Spleen (tissue), 11 donors: ENCODE data around the gene SHISA5. TPM values are rescaled to one million over a fixed set of nuclear protein-coding genes. Genes with fewer than 3 reads are reported as not detected.

ENCODE experiments used
- DNase-seq: peaks from one replicate; pipeline ENCODE4 v3.0.0-alpha.2; 2020
- H3K27ac ChIP-seq, 8 donors: fragments of 200-600 bp; sonication (generic) in 7 of 8; 1 replicate in 4 of 8; 2 replicates in 4 of 8; pipeline versions ENCODE4 v1.5.0 to v1.8.0; 2016 to 2021; ENCODE audit warnings: inconsistent platforms in 4 of 8, mild to moderate bottlenecking in 4 of 8, moderate library complexity in 1 of 8
- H3K27me3 ChIP-seq, 7 donors: fragments of 200-600 bp; sonication (generic) in 6 of 7; replicated peaks in 1 of 7; 1 replicate in 4 of 7; 2 replicates in 3 of 7; pipeline versions ENCODE4 v1.5.0 to v1.8.0; 2016 to 2021; ENCODE audit warnings: inconsistent platforms in 3 of 7, mild to moderate bottlenecking in 1 of 7
- H3K36me3 ChIP-seq, 6 donors: fragments of 200-600 bp; sonication (generic) in 5 of 6; 1 replicate in 4 of 6; 2 replicates in 2 of 6; pipeline versions ENCODE4 v1.5.0 to v1.8.0; 2016 to 2021; ENCODE audit warnings: inconsistent platforms in 2 of 6
- H3K4me1 ChIP-seq, 6 donors: fragments of 200-600 bp; sonication (generic) in 5 of 6; 1 replicate in 3 of 6; 2 replicates in 3 of 6; pipeline versions ENCODE4 v1.5.0 to v1.8.0; 2016 to 2021; ENCODE audit warnings: inconsistent platforms in 3 of 6
- H3K4me3 ChIP-seq, 8 donors: fragments of 200-600 bp; sonication (generic) in 7 of 8; 1 replicate in 4 of 8; 2 replicates in 4 of 8; pipeline versions ENCODE4 v1.5.0 to v1.8.0; 2016 to 2021; ENCODE audit warnings: inconsistent platforms in 4 of 8, mild to moderate bottlenecking in 4 of 8, moderate library complexity in 2 of 8
- H3K9me3 ChIP-seq, 8 donors: fragments of 200-600 bp; sonication (generic) in 7 of 8; 1 replicate in 4 of 8; 2 replicates in 4 of 8; pipeline versions ENCODE4 v1.5.0 to v1.8.0; 2016 to 2021; ENCODE audit warnings: inconsistent platforms in 4 of 8
- CTCF ChIP-seq, 11 experiments: fragments of 200-600 bp in 7 of 11; fragments of 450-650 bp in 4 of 11; sonication (generic) in 4 of 11; IDR thresholded peaks in 8 of 11; conservative IDR thresholded peaks in 3 of 11; 1 replicate in 7 of 11; 2 replicates in 4 of 11; pipeline versions ENCODE4 v1.4.0 to v1.8.0; 2016 to 2021; ENCODE audit warnings: antibody characterized with exemption in 11 of 11, inconsistent platforms in 4 of 11, mild to moderate bottlenecking in 1 of 11
- POLR2A ChIP-seq, 3 donors: fragments of 450-650 bp; IDR thresholded peaks; one replicate each; pipeline ENCODE4 v1.5.1; 2017; ENCODE audit warnings: antibody characterized with exemption in 3 of 3, mild to moderate bottlenecking in 1 of 3
- POLR2AphosphoS5 ChIP-seq, 3 donors: sonication (generic); formaldehyde crosslinking; IDR thresholded peaks; one replicate each; pipeline ENCODE4 v1.5.1; 2017; ENCODE audit warnings: antibody characterized with exemption in 3 of 3
- WGBS, 5 donors: extraction: QIAGEN DNeasy Blood & Tissue Kit in 3 of 5; methylation state at CpG; one replicate each; pipeline versions ENCODE4 v1.1.5 to v1.1.7; 2013 to 2018; 5-methylcytosine and 5-hydroxymethylcytosine counted together
- intact Hi-C: fragments of 100-400 bp; cut with DNase I; formaldehyde crosslinking; loops from one replicate; pipeline ENCODE4 v1.15.0; 2023; ENCODE audit warnings: low total_unique reads
- polyA plus RNA-seq, 3 donors: library from polyadenylated mRNA; stranded (reverse); fragments of 200-250 nt; gene quantifications; one replicate each; pipeline ENCODE4 v1.2.1, GENCODE V29; 2013
- total RNA-seq, 7 donors: library from RNA; depleted of rRNA in 3 of 7; stranded (reverse); fragments of >200 nt in 3 of 7; fragmentation: NEBNext Ultra II Directional in 4 of 7; extraction: Animal tissue kit (Norgen Biotek cat#: 25700) in 4 of 7; gene quantifications; one replicate each; pipeline versions ENCODE4 v1.1.0 to v1.2.1, GENCODE V29; 2016 to 2021
- donor health status: healthy with polysubstance abuse.
- donor health status: DM: no; HTN: no; CAD: no; lungs with moderate emphysema.
- donor health status: DM: no; HTN: no; CAD: no.
- donor health status: Bipolar disorder and iron deficiency.
- donor health status: healthy.
- donor health status: DM: no; HTN: no; CAD: no.
- donor health status: DM: yes; HTN: yes; CAD: no.

Gene SHISA5
- total and polyA plus RNA-seq, 10 donors = 80.2 to 227 (median 173) TPM

- TF ChIP-seq POLR2A (IDR thresholded peaks at IDR 0.05) = no peak
- TF ChIP-seq POLR2AphosphoS5 (IDR thresholded peaks at IDR 0.05) = peak; percentile 3 to 60 (median 34)
- Histone ChIP-seq H3K4me1 (peaks cover 8 to 94% (median 50%) of the 10 kb centered on the region in 6 donors), H3K27ac (peak overlapping the region; percentile 70 to 89 (median 86)), H3K4me3 (peak overlapping the region; percentile 70 to 83 (median 76)), H3K36me3 (peaks cover 0 to 29% (median 18%) of the 10 kb centered on the region in 6 donors), H3K9me3 (no peaks in the 10 kb centered on the region), H3K27me3 (peaks cover 0 to 25% (median 9%) of the 10 kb centered on the region in 7 donors)
- intact Hi-C loops = no loop called here
- 6 to 28% (median 7%) methylated on average over 9 to 60 of the region's 60 CpGs for WGBS, 5 donors
- DNase-seq = no peak
These were observed 75.2 kb downstream of the SHISA5 start for GRCh38 chr3:48428572-48429316.

- Histone ChIP-seq H3K4me3 (peak overlapping the region in 7 of 8 donors; percentile 70 to 83 (median 76)), H3K9me3 (no peaks in the 10 kb centered on the region), H3K27ac (peak overlapping the region in 7 of 8 donors; percentile 35 to 89 (median 86)), H3K4me1 (peaks cover 8 to 93% (median 50%) of the 10 kb centered on the region in 6 donors), H3K36me3 (peaks cover 0 to 29% (median 12%) of the 10 kb centered on the region in 6 donors), H3K27me3 (peaks cover 0 to 25% (median 9%) of the 10 kb centered on the region in 7 donors)
- DNase-seq = no peak
- intact Hi-C loops = no loop called here
- WGBS, 5 donors = 71 to 82% (median 76%) methylated on average over 7 of the region's 7 CpGs
- TF ChIP-seq POLR2A (IDR thresholded peaks at IDR 0.05) (no peak), POLR2AphosphoS5 (IDR thresholded peaks at IDR 0.05) (no peak), CTCF (IDR thresholded peaks at IDR 0.05 in 8 of 11, conservative IDR thresholded peaks at IDR 0.05 in 3 of 11) (no peak)
These were observed 75.8 kb downstream of the SHISA5 start for GRCh38 chr3:48428088-48428571.

GRCh38 chr3:48427630-48427962 is 76.4 kb downstream of the SHISA5 start:
- Histone ChIP-seq H3K9me3 (no peaks in the 10 kb centered on the region), H3K27ac (peak overlapping the region in 6 of 8 donors; percentile 82 to 89 (median 86)), H3K4me3 (peak overlapping the region in 5 of 8 donors; percentile 16 to 83 (median 76)), H3K4me1 (peaks cover 8 to 88% (median 47%) of the 10 kb centered on the region in 6 donors), H3K27me3 (peaks cover 0 to 25% (median 9%) of the 10 kb centered on the region in 7 donors), H3K36me3 (peaks cover 0 to 24% (median 7%) of the 10 kb centered on the region in 6 donors)
- DNase-seq = no peak
- 73 to 89% (median 79%) methylated on average over 9 of the region's 9 CpGs for WGBS, 5 donors
- TF ChIP-seq POLR2A (IDR thresholded peaks at IDR 0.05) (no peak), POLR2AphosphoS5 (IDR thresholded peaks at IDR 0.05) (peak in 1 of 3 donors; percentile 19)
- intact Hi-C loops = no loop called here

GRCh38 chr3:48426944-48427629 is 76.9 kb downstream of the SHISA5 start:
- intact Hi-C loops = no loop called here
- no peak for DNase-seq
- peaks cover 0 to 25% (median 9%) of the 10 kb centered on the region in 7 donors for H3K27me3 ChIP-seq
- TF ChIP-seq POLR2A (IDR thresholded peaks at IDR 0.05) (no peak), CTCF (IDR thresholded peaks at IDR 0.05 in 8 of 11, conservative IDR thresholded peaks at IDR 0.05 in 3 of 11) (no peak), POLR2AphosphoS5 (IDR thresholded peaks at IDR 0.05) (no peak)
- H3K4me1 ChIP-seq = peaks cover 8 to 83% (median 43%) of the 10 kb centered on the region in 6 donors
- peak overlapping the region in 7 of 8 donors; percentile 15 to 89 (median 85) for H3K27ac ChIP-seq
- H3K36me3 ChIP-seq = peaks cover 0 to 18% (median 2%) of the 10 kb centered on the region in 6 donors
- WGBS, 5 donors = 61 to 75% (median 73%) methylated on average over 8 of the region's 8 CpGs
- peak overlapping the region in 5 of 8 donors; percentile 16 to 83 (median 76) for H3K4me3 ChIP-seq
- H3K9me3 ChIP-seq = no peaks in the 10 kb centered on the region
